Measurements from ENCODE around the gene CLCA2.

CLCA2 gene

DNA sequence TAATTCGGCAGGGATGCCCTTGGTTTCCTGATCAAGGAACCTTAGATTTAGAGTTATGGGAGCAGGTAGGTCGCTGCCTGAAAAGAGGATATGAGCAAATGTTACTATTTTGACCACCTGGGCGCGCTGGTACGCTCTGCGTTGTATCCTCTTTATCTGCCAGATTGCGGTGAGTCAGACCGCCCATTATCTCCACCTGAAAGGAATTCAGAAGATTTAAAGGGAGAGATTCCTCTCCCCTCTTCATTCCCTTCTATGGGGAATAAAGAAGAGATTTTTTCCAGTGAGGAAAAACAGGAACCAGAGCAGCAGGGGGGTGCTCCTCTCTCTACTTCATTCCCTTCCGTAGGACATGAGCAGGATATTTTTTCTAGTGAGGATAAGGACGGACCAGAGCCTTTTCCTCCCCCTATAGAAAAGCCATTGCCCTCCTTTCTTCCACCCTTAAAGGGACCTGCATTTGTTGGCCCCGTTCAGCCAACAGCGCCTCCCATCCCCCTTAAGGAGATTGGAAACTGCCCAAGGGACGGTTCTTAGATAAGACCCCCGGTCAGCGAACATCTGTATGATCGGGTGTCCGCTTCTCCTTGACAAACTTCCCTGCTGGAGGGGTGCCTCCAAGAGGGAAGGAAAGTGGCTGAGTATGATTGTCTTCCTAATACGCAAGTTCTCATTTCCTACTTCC is 78.9 kb downstream of the CLCA2 start:
- TF ChIP-seq, protein P1, sequence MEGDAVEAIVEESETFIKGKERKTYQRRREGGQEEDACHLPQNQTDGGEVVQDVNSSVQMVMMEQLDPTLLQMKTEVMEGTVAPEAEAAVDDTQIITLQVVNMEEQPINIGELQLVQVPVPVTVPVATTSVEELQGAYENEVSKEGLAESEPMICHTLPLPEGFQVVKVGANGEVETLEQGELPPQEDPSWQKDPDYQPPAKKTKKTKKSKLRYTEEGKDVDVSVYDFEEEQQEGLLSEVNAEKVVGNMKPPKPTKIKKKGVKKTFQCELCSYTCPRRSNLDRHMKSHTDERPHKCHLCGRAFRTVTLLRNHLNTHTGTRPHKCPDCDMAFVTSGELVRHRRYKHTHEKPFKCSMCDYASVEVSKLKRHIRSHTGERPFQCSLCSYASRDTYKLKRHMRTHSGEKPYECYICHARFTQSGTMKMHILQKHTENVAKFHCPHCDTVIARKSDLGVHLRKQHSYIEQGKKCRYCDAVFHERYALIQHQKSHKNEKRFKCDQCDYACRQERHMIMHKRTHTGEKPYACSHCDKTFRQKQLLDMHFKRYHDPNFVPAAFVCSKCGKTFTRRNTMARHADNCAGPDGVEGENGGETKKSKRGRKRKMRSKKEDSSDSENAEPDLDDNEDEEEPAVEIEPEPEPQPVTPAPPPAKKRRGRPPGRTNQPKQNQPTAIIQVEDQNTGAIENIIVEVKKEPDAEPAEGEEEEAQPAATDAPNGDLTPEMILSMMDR (IDR thresholded peaks at IDR 0.05; ENCODE audit: insufficient read depth, low read length, missing control alignments): no peak
- DNase-seq (ENCODE audit: low read depth, low spot score): no peak
- POLR2A ChIA-PET: no interaction called here
- CTCF ChIA-PET: interaction anchor here (0.7 to 12.2 kb wide), 16 partner anchors 15 to 144 kb away, joined by 3 to 198 read pairs (median 6); partner anchors contain the start of gene ODF2L
- no peak overlapping the region for H3K4me3 ChIP-seq (ENCODE audit: low read depth, low read length)

DNA sequence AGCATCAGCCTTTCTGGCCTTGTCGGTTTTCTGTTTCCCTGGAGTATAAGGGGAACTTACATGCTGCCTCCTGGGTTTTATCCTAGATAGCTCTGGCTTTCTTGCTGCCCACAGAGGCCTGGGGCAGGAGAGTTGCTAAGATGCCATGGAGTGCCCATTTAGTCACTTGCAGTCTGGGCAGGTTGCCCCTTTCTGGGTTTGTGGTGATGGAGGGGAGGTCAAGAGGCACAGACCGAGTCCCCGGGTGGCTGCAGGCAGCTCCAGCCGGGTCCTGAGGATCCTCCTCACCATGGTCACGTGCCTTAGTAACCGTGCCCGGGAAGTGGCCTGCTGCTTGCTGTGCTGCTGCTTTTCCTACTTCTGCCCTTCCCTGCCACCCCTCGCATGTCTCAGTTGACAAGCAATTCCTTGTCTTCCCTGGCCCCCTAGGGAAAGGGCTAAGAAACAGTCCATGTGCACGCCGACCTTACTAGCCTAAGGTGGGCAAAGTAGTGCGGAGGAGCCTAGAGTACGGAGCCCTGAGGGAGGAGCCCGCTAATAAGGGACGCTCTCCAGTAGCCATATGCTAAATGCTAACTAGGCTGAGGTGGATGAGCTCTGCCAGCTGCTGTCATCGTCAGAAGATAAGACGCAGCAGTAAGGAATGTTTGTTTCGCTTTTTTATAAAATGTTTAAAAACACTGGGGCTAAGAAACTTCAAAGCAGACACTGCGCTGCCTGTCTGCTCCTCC is 79.6 kb downstream of the CLCA2 start:
- no peak overlapping the region for H3K4me3 ChIP-seq (ENCODE audit: low read depth, low read length)
- CTCF ChIA-PET: interaction anchor here (1.5 to 12.2 kb wide), 5 partner anchors 15 to 127 kb away, joined by 6 to 198 read pairs (median 61); no protein-coding TSS in a partner anchor
- POLR2A ChIA-PET: no interaction called here
- TF ChIP-seq, protein P1 (IDR thresholded peaks at IDR 0.05; ENCODE audit: insufficient read depth, low read length, missing control alignments): no peak
- no peak for DNase-seq (ENCODE audit: low read depth, low spot score)

DNA sequence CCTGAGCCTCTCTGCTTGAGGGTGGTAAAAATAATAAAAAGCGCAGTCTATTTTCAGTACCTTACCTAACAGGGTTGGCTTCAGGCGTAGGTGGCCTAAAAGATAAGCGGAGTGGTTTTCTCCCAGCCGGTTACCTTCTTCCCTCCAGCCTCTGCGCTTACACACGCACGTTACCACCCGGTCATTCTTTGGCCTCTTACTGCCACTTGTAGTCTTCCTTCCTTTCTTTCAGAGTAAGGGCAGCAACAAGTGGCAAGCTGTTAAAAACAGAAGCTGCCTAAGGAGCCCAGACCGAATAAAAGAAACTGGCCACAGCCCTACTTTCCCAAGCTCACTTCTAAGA is 80.1 kb downstream of the CLCA2 start:
- no peak for DNase-seq (ENCODE audit: low read depth, low spot score)
- no peak overlapping the region for H3K4me3 ChIP-seq (ENCODE audit: low read depth, low read length)
- TF ChIP-seq, protein P1 (IDR thresholded peaks at IDR 0.05; ENCODE audit: insufficient read depth, low read length, missing control alignments): no peak
- ChIA-PET POLR2A (interaction anchor here (0.6 kb wide), 1 partner anchor 74 kb away, joined by 3 read pairs; no protein-coding TSS in a partner anchor), CTCF (interaction anchor here (1.5 to 12.2 kb wide), 7 partner anchors 9 to 127 kb away, joined by 6 to 198 read pairs (median 31); no protein-coding TSS in a partner anchor)

DNA sequence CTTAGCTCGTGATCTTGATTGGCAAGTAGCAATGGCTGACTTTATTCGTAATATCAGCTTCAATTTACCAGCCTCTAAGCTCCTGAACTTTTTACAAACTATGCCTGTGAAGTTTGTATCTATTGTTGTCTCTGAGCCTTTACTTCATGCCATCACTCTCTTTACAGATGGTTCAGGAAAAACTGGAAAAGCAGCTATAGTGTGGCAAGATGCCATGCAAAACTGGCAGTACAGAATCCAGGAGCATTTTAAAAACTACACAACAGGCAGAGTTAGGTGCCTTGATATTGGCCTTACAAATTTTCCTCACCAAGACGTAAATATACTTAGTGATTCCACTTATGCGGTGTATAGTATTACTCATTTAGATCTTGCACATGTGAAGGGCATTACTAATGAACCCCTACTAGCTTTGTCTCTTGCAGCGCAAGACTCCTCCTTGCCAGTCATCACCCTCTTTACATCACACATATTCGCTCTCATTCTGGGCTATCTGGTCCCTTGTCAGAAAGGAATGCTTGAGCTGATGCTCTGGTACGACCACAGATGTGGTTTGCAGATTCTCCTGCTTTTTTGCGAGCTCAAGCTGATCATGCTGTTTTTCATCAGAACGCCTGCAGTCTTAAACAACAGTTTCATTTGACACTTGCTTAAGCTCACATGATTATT is 81.1 kb downstream of the CLCA2 start:
- no peak for DNase-seq (ENCODE audit: low read depth, low spot score)
- CTCF ChIA-PET: interaction anchor here (0.6 to 12.2 kb wide), 12 partner anchors 10 to 248 kb away, joined by 3 to 198 read pairs (median 6); partner anchors contain the start of gene CLCA2
- POLR2A ChIA-PET: interaction anchor here (0.6 kb wide), 1 partner anchor 75 kb away, joined by 3 read pairs; no protein-coding TSS in a partner anchor
- TF ChIP-seq, protein P1 (IDR thresholded peaks at IDR 0.05; ENCODE audit: insufficient read depth, low read length, missing control alignments): no peak
- no peak overlapping the region for H3K4me3 ChIP-seq (ENCODE audit: low read depth, low read length)

DNA sequence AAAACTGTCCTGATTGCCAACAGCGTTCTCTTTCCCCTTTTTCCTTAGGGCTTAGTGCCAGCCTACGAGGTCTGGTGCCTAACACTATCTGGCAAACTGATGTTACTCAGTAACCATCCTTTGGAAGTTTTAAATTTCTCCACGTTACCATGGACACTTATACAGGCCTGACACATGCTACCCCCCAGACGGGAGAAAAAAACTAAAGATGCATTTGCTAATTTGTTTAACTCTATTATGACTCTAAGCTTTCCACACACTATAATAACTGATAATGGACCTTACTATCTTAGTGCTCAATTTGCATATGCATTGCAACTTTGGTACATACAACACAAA is 81.6 kb downstream of the CLCA2 start:
- no peak overlapping the region for H3K4me3 ChIP-seq (ENCODE audit: low read depth, low read length)
- CTCF ChIA-PET: interaction anchor here (0.6 to 12.2 kb wide), 12 partner anchors 10 to 248 kb away, joined by 3 to 198 read pairs (median 6); partner anchors contain the start of gene CLCA2
- POLR2A ChIA-PET: no interaction called here
- DNase-seq (ENCODE audit: low read depth, low spot score): no peak
- TF ChIP-seq, protein P1 (IDR thresholded peaks at IDR 0.05; ENCODE audit: insufficient read depth, low read length, missing control alignments): no peak

Data from AG04449 (cell line).